Peyer's patch (tissue), 4 donors: ENCODE results near the gene EBF4. TPM values are rescaled to one million over a fixed set of nuclear protein-coding genes. Genes with fewer than 3 reads are reported as not detected.

Experiments
- small RNA-seq, 2 donors: library from RNA; depleted of rRNA; stranded (forward); fragments of <200 nt; gene quantifications; one replicate each; pipeline ENCODE3, GENCODE V24; 2016
- total RNA-seq, 4 donors: library from RNA; depleted of rRNA; stranded (reverse); fragments of >200 nt; gene quantifications; one replicate each; pipeline ENCODE4 v1.1.0, GENCODE V29; 2016

EBF4 gene
- total RNA-seq, 4 donors from 2014 or later, result 1.4 to 17.3 (median 5.1) TPM

Small RNAs within 50 kb of the gene (small RNA-seq; reads per million reads assigned to genes)
- 0 reads per million in 2 donors for gene SNORA51
- 0 reads per million in 2 donors for gene SNORD110
- 0 reads per million in 2 donors for gene SNORD56
- 0 reads per million in 2 donors for gene SNORD57
- gene SNORD86, result 0 reads per million in 2 donors

Other genes starting within 250 kb of the EBF4 start
- 100 to 1,000 TPM in 3 of 4 donors, 10 to 100 TPM in 1; 74.6 to 129 (median 114) TPM for gene SNRPB, start 222.0 kb upstream of the EBF4 start, total RNA-seq
- 10 to 100 TPM in 1 of 4 donors, 1 to 10 TPM in 3; 6.3 to 13.3 (median 8.7) TPM for gene ZNF343, start 183.9 kb upstream of the EBF4 start, total RNA-seq
- gene TMC2, start 156.2 kb upstream of the EBF4 start, total RNA-seq, result under 1 TPM in 1 of 4 donors, not detected in 3; 0.27 TPM
- gene NOP56, start 40.1 kb upstream of the EBF4 start, total RNA-seq, result 100 to 1,000 TPM in 2 of 4 donors, 10 to 100 TPM in 2; 53.8 to 289 (median 94.2) TPM
- 100 to 1,000 TPM; 113 to 156 (median 134) TPM for gene IDH3B, start 28.6 kb upstream of the EBF4 start, total RNA-seq
- gene CPXM1, start 107.8 kb downstream of the EBF4 start, total RNA-seq, result 1 to 10 TPM in 3 of 4 donors, not detected in 1; 1.1 to 2.5 (median 1.2) TPM
- not detected for gene C20orf141, start 122.2 kb downstream of the EBF4 start, total RNA-seq
- not detected for gene TMEM239, start 123.6 kb downstream of the EBF4 start, total RNA-seq
- gene PCED1A, start 147.9 kb downstream of the EBF4 start, total RNA-seq, result 10 to 100 TPM; 25.4 to 99.0 (median 48.7) TPM
- gene VPS16, start 148.0 kb downstream of the EBF4 start, total RNA-seq, result 10 to 100 TPM; 43.7 to 54.6 (median 45.1) TPM
- 10 to 100 TPM; 22.8 to 52.8 (median 36.5) TPM for gene PTPRA, start 180.7 kb downstream of the EBF4 start, total RNA-seq